Right ventricle myocardium inferior (tissue), 1 donor: ENCODE results near the gene CLEC1B. TPM values are rescaled to one million over a fixed set of nuclear protein-coding genes. Genes with fewer than 3 reads are reported as not detected.

Experiments
- total RNA-seq: library from RNA; stranded (reverse); fragmentation: NEBNext Ultra II Directional; extraction: Animal tissue kit (Norgen Biotek cat#: 25700); gene quantifications from one replicate; pipeline ENCODE4 v1.2.1, GENCODE V29; 2021
- donor health status: DM: no; HTN: yes; CAD: no; lungs with severe emphysema.

The CLEC1B gene
- total RNA-seq, 1 donor from 2014 or later: not detected

Other genes starting within 250 kb of the CLEC1B start
- gene CD69, start 238.2 kb downstream of the CLEC1B start, total RNA-seq: 0.32 TPM
- 0.24 TPM for gene KLRF1, start 171.6 kb downstream of the CLEC1B start, total RNA-seq
- gene CLEC2B, start 129.8 kb downstream of the CLEC1B start, total RNA-seq: 6.8 TPM
- not detected for gene KLRF2, start 117.6 kb downstream of the CLEC1B start, total RNA-seq
- not detected for gene CLEC2A, start 66.8 kb downstream of the CLEC1B start, total RNA-seq
- gene CLEC12A, start 27.7 kb downstream of the CLEC1B start, total RNA-seq: 6.5 TPM
- not detected for gene CLEC12B, start 11.5 kb upstream of the CLEC1B start, total RNA-seq
- not detected for gene CLEC9A, start 31.6 kb upstream of the CLEC1B start, total RNA-seq
- 3.7 TPM for gene CLEC1A, start 99.9 kb upstream of the CLEC1B start, total RNA-seq
- 3.1 TPM for gene CLEC7A, start 131.1 kb upstream of the CLEC1B start, total RNA-seq
- gene OLR1, start 173.0 kb upstream of the CLEC1B start, total RNA-seq: 0.24 TPM
- not detected for gene TMEM52B, start 179.9 kb upstream of the CLEC1B start, total RNA-seq
- 282 TPM for gene GABARAPL1, start 213.8 kb upstream of the CLEC1B start, total RNA-seq